ENCODE data around the gene MAGI2.

The MAGI2 gene

GRCh38 chr7:79051915-79052314 lies 401.6 kb downstream of the MAGI2 start:
- Histone ChIP-seq H3K27me3 (ENCODE audit: insufficient read depth, poor library complexity, severe bottlenecking) (no peaks in the 10 kb centered on the region), H3K27ac (ENCODE audit: poor library complexity, severe bottlenecking) (no peak overlapping the region), H3K4me3 (ENCODE audit: severe bottlenecking) (no peak overlapping the region), H3K9me3 (ENCODE audit: severe bottlenecking) (no peaks in the 10 kb centered on the region), H3K36me3 (ENCODE audit: low read depth) (no peaks in the 10 kb centered on the region), H3K4me1 (ENCODE audit: insufficient read depth, poor library complexity, severe bottlenecking) (peaks cover 4% of the 10 kb centered on the region)
- no peak for TF ChIP-seq CTCF (IDR thresholded peaks at IDR 0.05; ENCODE audit: poor library complexity, severe bottlenecking)
- ATAC-seq (ENCODE audit: low read depth) (no peak), DNase-seq (ENCODE audit: low spot score) (no peak)

GRCh38 chr7:79050603-79051002 lies 402.9 kb downstream of the MAGI2 start:
- Histone ChIP-seq H3K4me1 (ENCODE audit: insufficient read depth, poor library complexity, severe bottlenecking) (peaks cover under 1% of the 10 kb centered on the region), H3K36me3 (ENCODE audit: low read depth) (no peaks in the 10 kb centered on the region), H3K4me3 (ENCODE audit: severe bottlenecking) (no peak overlapping the region), H3K27me3 (ENCODE audit: insufficient read depth, poor library complexity, severe bottlenecking) (no peaks in the 10 kb centered on the region), H3K9me3 (ENCODE audit: severe bottlenecking) (no peaks in the 10 kb centered on the region), H3K27ac (ENCODE audit: poor library complexity, severe bottlenecking) (no peak overlapping the region)
- TF ChIP-seq CTCF (IDR thresholded peaks at IDR 0.05; ENCODE audit: poor library complexity, severe bottlenecking): no peak
- DNase-seq (ENCODE audit: low spot score) (no peak), ATAC-seq (ENCODE audit: low read depth) (peak; percentile 66)

GRCh38 chr7:79046061-79046460 lies 407.4 kb downstream of the MAGI2 start:
- ATAC-seq (ENCODE audit: low read depth): no peak
- H3K4me1 ChIP-seq (ENCODE audit: insufficient read depth, poor library complexity, severe bottlenecking): no peaks in the 10 kb centered on the region
- no peaks in the 10 kb centered on the region for H3K9me3 ChIP-seq (ENCODE audit: severe bottlenecking)
- no peak for DNase-seq (ENCODE audit: low spot score)
- TF ChIP-seq CTCF (IDR thresholded peaks at IDR 0.05; ENCODE audit: poor library complexity, severe bottlenecking): no peak
- H3K4me3 ChIP-seq (ENCODE audit: severe bottlenecking): no peak overlapping the region
- H3K27ac ChIP-seq (ENCODE audit: poor library complexity, severe bottlenecking): no peak overlapping the region
- H3K27me3 ChIP-seq (ENCODE audit: insufficient read depth, poor library complexity, severe bottlenecking): no peaks in the 10 kb centered on the region
- H3K36me3 ChIP-seq (ENCODE audit: low read depth): no peaks in the 10 kb centered on the region

- no peak for ATAC-seq (ENCODE audit: low read depth)
- Histone ChIP-seq H3K27me3 (ENCODE audit: insufficient read depth, poor library complexity, severe bottlenecking) (no peaks in the 10 kb centered on the region), H3K36me3 (ENCODE audit: low read depth) (no peaks in the 10 kb centered on the region), H3K4me1 (ENCODE audit: insufficient read depth, poor library complexity, severe bottlenecking) (no peaks in the 10 kb centered on the region), H3K9me3 (ENCODE audit: severe bottlenecking) (no peaks in the 10 kb centered on the region), H3K27ac (ENCODE audit: poor library complexity, severe bottlenecking) (no peak overlapping the region), H3K4me3 (ENCODE audit: severe bottlenecking) (no peak overlapping the region)
- DNase-seq (ENCODE audit: low spot score): no peak
- TF ChIP-seq CTCF (IDR thresholded peaks at IDR 0.05; ENCODE audit: poor library complexity, severe bottlenecking): no peak
These were observed 416.5 kb downstream of the MAGI2 start for GRCh38 chr7:79037001-79037400.

GRCh38 chr7:79036356-79036755 lies 417.1 kb downstream of the MAGI2 start:
- Histone ChIP-seq H3K27me3 (ENCODE audit: insufficient read depth, poor library complexity, severe bottlenecking) (no peaks in the 10 kb centered on the region), H3K9me3 (ENCODE audit: severe bottlenecking) (no peaks in the 10 kb centered on the region), H3K4me1 (ENCODE audit: insufficient read depth, poor library complexity, severe bottlenecking) (no peaks in the 10 kb centered on the region), H3K27ac (ENCODE audit: poor library complexity, severe bottlenecking) (no peak overlapping the region), H3K36me3 (ENCODE audit: low read depth) (no peaks in the 10 kb centered on the region), H3K4me3 (ENCODE audit: severe bottlenecking) (no peak overlapping the region)
- no peak for TF ChIP-seq CTCF (IDR thresholded peaks at IDR 0.05; ENCODE audit: poor library complexity, severe bottlenecking)
- no peak for ATAC-seq (ENCODE audit: low read depth)
- no peak for DNase-seq (ENCODE audit: low spot score)
